ENCODE data around the gene BRD9. TPM values are rescaled to one million over a fixed set of nuclear protein-coding genes. Genes with fewer than 3 reads are reported as not detected.

The BRD9 gene
- total RNA-seq, 1 experiment from 2014 or later = 77.6 TPM

- no peak overlapping the region for H3K4me3 ChIP-seq
- no peak overlapping the region for H3K27ac ChIP-seq
- H3K36me3 ChIP-seq = no peaks in the 10 kb centered on the region
- peaks cover 52% of the 10 kb centered on the region for H3K27me3 ChIP-seq (replicated peaks)
- no peaks in the 10 kb centered on the region for H3K4me1 ChIP-seq (replicated peaks)
- no peaks in the 10 kb centered on the region; the same call in 1 of the 2 replicates for H3K9me3 ChIP-seq (replicated peaks)
- DNase-seq (ENCODE audit: low read depth in 1 of 2, low spot score in 2 of 2) = no peak
Measured at GRCh38 chr5:815449-815848, 77.2 kb downstream of the BRD9 start.

Other genes starting within 250 kb of the BRD9 start
- not detected in 2 replicates for gene TPPP, start 199.4 kb downstream of the BRD9 start, total RNA-seq (2014; rRNA removed; shearing (Covaris generic))
- gene ZDHHC11B, start 108.1 kb downstream of the BRD9 start, total RNA-seq (2014; rRNA removed; shearing (Covaris generic)) = not detected in 2 replicates
- gene ZDHHC11, start 41.8 kb downstream of the BRD9 start, total RNA-seq (2014; rRNA removed; shearing (Covaris generic)) = 0.05 TPM in 1 of 2 replicates, not detected in the other
- gene TRIP13, start 83 bp upstream of the BRD9 start, total RNA-seq (2014; rRNA removed; shearing (Covaris generic)) = 108 TPM in 2 replicates
- gene NKD2, start 116.0 kb upstream of the BRD9 start, total RNA-seq (2014; rRNA removed; shearing (Covaris generic)) = 0.37 TPM in 1 of 2 replicates, not detected in the other
- 11.9 and 16.9 TPM in 2 replicates for gene SLC12A7, start 219.3 kb upstream of the BRD9 start, total RNA-seq (2014; rRNA removed; shearing (Covaris generic))